Vagina (tissue), 2 donors: ENCODE results near the gene PSEN1. TPM values are rescaled to one million over a fixed set of nuclear protein-coding genes. Genes with fewer than 3 reads are reported as not detected.

ENCODE experiments used
- DNase-seq, 2 donors: peaks; one replicate each; pipeline ENCODE4 v3.0.0-alpha.2; 2017; ENCODE audit errors: extremely low spot score in 2 of 2
- H3K27ac ChIP-seq: fragments of 200-600 bp; sonication (generic); one replicate; pipeline ENCODE4 v1.5.1; 2019
- H3K27me3 ChIP-seq: fragments of 200-600 bp; sonication (generic); one replicate; pipeline ENCODE4 v1.5.1; 2019
- H3K36me3 ChIP-seq, 2 donors: fragments of 200-600 bp; sonication (generic); one replicate each; pipeline ENCODE4 v1.5.1; 2017 to 2019
- H3K4me1 ChIP-seq: fragments of 200-600 bp; sonication (generic); one replicate; pipeline ENCODE4 v1.5.1; 2019
- H3K4me3 ChIP-seq, 2 donors: fragments of 200-600 bp; sonication (generic); 1 replicate in 1 of 2; 2 replicates in 1 of 2; pipeline ENCODE4 v1.5.1; 2016 to 2019
- H3K9me3 ChIP-seq: fragments of 200-600 bp; sonication (generic); one replicate; pipeline ENCODE4 v1.5.1; 2019
- CTCF ChIP-seq, 3 experiments: fragments of 450-650 bp in 2 of 3; fragments of 200-600 bp in 1 of 3; sonication (generic) in 1 of 3; IDR thresholded peaks; one replicate each; pipeline ENCODE4 v1.5.1; 2017 to 2019; ENCODE audit warnings: antibody characterized with exemption in 3 of 3, mild to moderate bottlenecking in 2 of 3, moderate library complexity in 2 of 3
- POLR2A ChIP-seq, 2 donors: fragments of 450-650 bp; IDR thresholded peaks; one replicate each; pipeline ENCODE4 v1.6.1; 2017; ENCODE audit warnings: antibody characterized with exemption in 2 of 2, mild to moderate bottlenecking in 2 of 2, moderate library complexity in 2 of 2
- POLR2AphosphoS5 ChIP-seq, 2 donors: sonication (generic); formaldehyde crosslinking; IDR thresholded peaks; one replicate each; pipeline ENCODE4 v1.9.0; 2017; ENCODE audit warnings: antibody characterized with exemption in 2 of 2, mild to moderate bottlenecking in 2 of 2, low read depth in 1 of 2; ENCODE audit not compliant: insufficient read depth in 1 of 2
- intact Hi-C: fragments of 100-400 bp; cut with DNase I; formaldehyde crosslinking; loops from one replicate; pipeline ENCODE4 v1.15.1; 2023
- total RNA-seq: library from RNA; depleted of rRNA; stranded (reverse); fragments of >200 nt; gene quantifications from one replicate; pipeline ENCODE4 v1.2.3, GENCODE V29; 2016

PSEN1 gene
- total RNA-seq, 1 donor from 2014 or later: 47.1 TPM

- no peaks in the 10 kb centered on the region for H3K27me3 ChIP-seq
- intact Hi-C loops: no loop called here
- no peak overlapping the region for H3K27ac ChIP-seq
- peak in 1 of 2 donors; percentile 88 for DNase-seq
- TF ChIP-seq CTCF (IDR thresholded peaks at IDR 0.05) (no peak), POLR2A (IDR thresholded peaks at IDR 0.05) (no peak), POLR2AphosphoS5 (IDR thresholded peaks at IDR 0.05; ENCODE audit: insufficient read depth in 1 of 2, low read depth in 1 of 2) (no peak)
- H3K4me1 ChIP-seq: no peaks in the 10 kb centered on the region
- no peaks in the 10 kb centered on the region for H3K36me3 ChIP-seq
- H3K9me3 ChIP-seq: no peaks in the 10 kb centered on the region
- no peak overlapping the region for H3K4me3 ChIP-seq
These were observed 125.5 kb downstream of the PSEN1 start for GRCh38 chr14:73261520-73262426.

GRCh38 chr14:73262427-73263183, 126.3 kb downstream of the PSEN1 start:
- H3K27ac ChIP-seq: no peak overlapping the region
- no peaks in the 10 kb centered on the region for H3K27me3 ChIP-seq
- H3K9me3 ChIP-seq: no peaks in the 10 kb centered on the region
- no peak for TF ChIP-seq POLR2AphosphoS5 (IDR thresholded peaks at IDR 0.05; ENCODE audit: insufficient read depth in 1 of 2, low read depth in 1 of 2)
- TF ChIP-seq POLR2A (IDR thresholded peaks at IDR 0.05): no peak
- no peak for TF ChIP-seq CTCF (IDR thresholded peaks at IDR 0.05)
- no peak for DNase-seq
- no peaks in the 10 kb centered on the region for H3K36me3 ChIP-seq
- no peak overlapping the region for H3K4me3 ChIP-seq
- intact Hi-C loops: no loop called here
- H3K4me1 ChIP-seq: no peaks in the 10 kb centered on the region

- TF ChIP-seq POLR2AphosphoS5 (IDR thresholded peaks at IDR 0.05; ENCODE audit: insufficient read depth in 1 of 2, low read depth in 1 of 2) (no peak), CTCF (IDR thresholded peaks at IDR 0.05) (no peak), POLR2A (IDR thresholded peaks at IDR 0.05) (no peak)
- intact Hi-C loops: no loop called here
- H3K27ac ChIP-seq: no peak overlapping the region
- no peak overlapping the region for H3K4me3 ChIP-seq
- no peaks in the 10 kb centered on the region for H3K36me3 ChIP-seq
- H3K27me3 ChIP-seq: no peaks in the 10 kb centered on the region
- H3K9me3 ChIP-seq: no peaks in the 10 kb centered on the region
- no peaks in the 10 kb centered on the region for H3K4me1 ChIP-seq
- no peak for DNase-seq
These were observed 127.3 kb downstream of the PSEN1 start for GRCh38 chr14:73263606-73264005.

GRCh38 chr14:73264080-73264884, 128.0 kb downstream of the PSEN1 start:
- Histone ChIP-seq H3K27me3 (no peaks in the 10 kb centered on the region), H3K4me3 (no peak overlapping the region), H3K27ac (no peak overlapping the region), H3K36me3 (no peaks in the 10 kb centered on the region), H3K9me3 (no peaks in the 10 kb centered on the region), H3K4me1 (peaks cover under 1% of the 10 kb centered on the region)
- DNase-seq: peak in 1 of 2 donors; percentile 91
- intact Hi-C loops: no loop called here
- no peak for TF ChIP-seq CTCF (IDR thresholded peaks at IDR 0.05)
- no peak for TF ChIP-seq POLR2A (IDR thresholded peaks at IDR 0.05)
- TF ChIP-seq POLR2AphosphoS5 (IDR thresholded peaks at IDR 0.05; ENCODE audit: insufficient read depth in 1 of 2, low read depth in 1 of 2): no peak
